Right hindlimb (tissue), 1 donor: ENCODE data around the gene MKLN1.
"Not testable (repeated sequence)": the region's sequence is repeated elsewhere in the genome, so short reads cannot be mapped to it uniquely, and the experiment has no call there.

Experiments
- DNase-seq: peaks from one replicate; pipeline ENCODE4 v3.0.0-alpha.2; 2018

Gene MKLN1

GRCh38 chr7:131403322-131403721 is 75.6 kb downstream of the MKLN1 start:
- no peak for DNase-seq

GRCh38 chr7:131404226-131404911 is 76.7 kb downstream of the MKLN1 start:
- no peak for DNase-seq

GRCh38 chr7:131409129-131409766 is 81.6 kb downstream of the MKLN1 start:
- no peak for DNase-seq

GRCh38 chr7:131412031-131412430 is 84.4 kb downstream of the MKLN1 start:
- no peak for DNase-seq

- DNase-seq = no peak
Observed at GRCh38 chr7:131413711-131414110, 86.0 kb downstream of the MKLN1 start.

- no peak for DNase-seq
Observed at GRCh38 chr7:131424219-131424822, 96.6 kb downstream of the MKLN1 start.

- DNase-seq = no peak
Observed at GRCh38 chr7:131425992-131426391, 98.3 kb downstream of the MKLN1 start.

- not testable (repeated sequence) for DNase-seq
Observed at GRCh38 chr7:131430826-131431225, 103.2 kb downstream of the MKLN1 start.

GRCh38 chr7:131431289-131431688 is 103.6 kb downstream of the MKLN1 start:
- no peak for DNase-seq

GRCh38 chr7:131431756-131432155 is 104.1 kb downstream of the MKLN1 start:
- DNase-seq = no peak

GRCh38 chr7:131436384-131436783 is 108.7 kb downstream of the MKLN1 start:
- DNase-seq = no peak

GRCh38 chr7:131438969-131439368 is 111.3 kb downstream of the MKLN1 start:
- no peak for DNase-seq

GRCh38 chr7:131443496-131443895 is 115.8 kb downstream of the MKLN1 start:
- DNase-seq = no peak

- no peak for DNase-seq
Observed at GRCh38 chr7:131444683-131445082, 117.0 kb downstream of the MKLN1 start.

GRCh38 chr7:131449373-131449902 is 121.8 kb downstream of the MKLN1 start:
- no peak for DNase-seq

- DNase-seq = no peak
Observed at GRCh38 chr7:131454498-131454897, 126.8 kb downstream of the MKLN1 start.

- DNase-seq = no peak
Observed at GRCh38 chr7:131455001-131455400, 127.3 kb downstream of the MKLN1 start.

GRCh38 chr7:131455546-131455945 is 127.9 kb downstream of the MKLN1 start:
- no peak for DNase-seq

- no peak for DNase-seq
Observed at GRCh38 chr7:131456338-131456737, 128.7 kb downstream of the MKLN1 start.

- DNase-seq = no peak
Observed at GRCh38 chr7:131459256-131459655, 131.6 kb downstream of the MKLN1 start.

- DNase-seq = no peak
Observed at GRCh38 chr7:131462059-131462458, 134.4 kb downstream of the MKLN1 start.

- DNase-seq = not testable (repeated sequence)
Observed at GRCh38 chr7:131462715-131463114, 135.0 kb downstream of the MKLN1 start.

- DNase-seq = no peak
Observed at GRCh38 chr7:131466735-131467365, 139.2 kb downstream of the MKLN1 start.

GRCh38 chr7:131467788-131468187 is 140.1 kb downstream of the MKLN1 start:
- no peak for DNase-seq
